ENCODE measurements around the gene FAAP24.

DNA sequence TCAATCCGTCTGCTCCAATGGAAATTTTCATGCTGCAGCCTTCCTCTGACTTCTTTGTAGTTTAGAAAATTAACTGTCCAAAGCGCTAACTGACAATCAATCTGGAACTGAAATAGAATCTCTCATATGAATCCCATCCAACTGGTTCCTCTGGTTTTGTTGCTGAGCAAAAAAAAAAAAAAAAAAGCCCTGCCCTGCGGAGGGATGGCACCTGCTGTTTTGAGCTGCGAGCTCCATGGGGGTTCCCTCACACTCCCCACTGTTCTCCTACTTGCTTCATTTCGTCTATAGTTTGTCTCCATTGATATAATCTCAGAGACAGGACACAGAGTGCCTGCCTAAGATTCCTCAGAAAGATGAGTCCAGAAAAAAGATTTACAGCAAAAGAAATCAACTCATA, 33.4 kb downstream of the FAAP24 start:
- TF ChIP-seq, protein P1, sequence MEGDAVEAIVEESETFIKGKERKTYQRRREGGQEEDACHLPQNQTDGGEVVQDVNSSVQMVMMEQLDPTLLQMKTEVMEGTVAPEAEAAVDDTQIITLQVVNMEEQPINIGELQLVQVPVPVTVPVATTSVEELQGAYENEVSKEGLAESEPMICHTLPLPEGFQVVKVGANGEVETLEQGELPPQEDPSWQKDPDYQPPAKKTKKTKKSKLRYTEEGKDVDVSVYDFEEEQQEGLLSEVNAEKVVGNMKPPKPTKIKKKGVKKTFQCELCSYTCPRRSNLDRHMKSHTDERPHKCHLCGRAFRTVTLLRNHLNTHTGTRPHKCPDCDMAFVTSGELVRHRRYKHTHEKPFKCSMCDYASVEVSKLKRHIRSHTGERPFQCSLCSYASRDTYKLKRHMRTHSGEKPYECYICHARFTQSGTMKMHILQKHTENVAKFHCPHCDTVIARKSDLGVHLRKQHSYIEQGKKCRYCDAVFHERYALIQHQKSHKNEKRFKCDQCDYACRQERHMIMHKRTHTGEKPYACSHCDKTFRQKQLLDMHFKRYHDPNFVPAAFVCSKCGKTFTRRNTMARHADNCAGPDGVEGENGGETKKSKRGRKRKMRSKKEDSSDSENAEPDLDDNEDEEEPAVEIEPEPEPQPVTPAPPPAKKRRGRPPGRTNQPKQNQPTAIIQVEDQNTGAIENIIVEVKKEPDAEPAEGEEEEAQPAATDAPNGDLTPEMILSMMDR (conservative IDR thresholded peaks at IDR 0.05 in 1 of 2, IDR thresholded peaks at IDR 0.05 in 1 of 2; ENCODE audit: extremely low read depth in 1 of 2, insufficient read depth in 1 of 2, low read depth in 1 of 2, low read length in 2 of 2), result no peak
- TF ChIP-seq EZH2 (IDR thresholded peaks at IDR 0.05; ENCODE audit: borderline replicate concordance, low read length), result no peak

Measured in mammary epithelial cell (primary cell).